Brain pericyte (primary cell): ENCODE results near the gene CDK2.

Experiments used
- DNase-seq: peaks from one replicate; pipeline ENCODE4 v3.0.0-alpha.2; 2012; ENCODE audit warnings: low read depth, low spot score

CDK2 gene

GRCh38 chr12:56011509-56012090 is 45.0 kb downstream of the CDK2 start:
- no peak for DNase-seq

- DNase-seq, result no peak
Measured at GRCh38 chr12:56013482-56013881, 46.9 kb downstream of the CDK2 start.

GRCh38 chr12:56014205-56014604 is 47.6 kb downstream of the CDK2 start:
- DNase-seq, result no peak

- DNase-seq, result no peak
Measured at GRCh38 chr12:56017181-56017580, 50.6 kb downstream of the CDK2 start.

- DNase-seq, result no peak
Measured at GRCh38 chr12:56018356-56018755, 51.7 kb downstream of the CDK2 start.

DNA sequence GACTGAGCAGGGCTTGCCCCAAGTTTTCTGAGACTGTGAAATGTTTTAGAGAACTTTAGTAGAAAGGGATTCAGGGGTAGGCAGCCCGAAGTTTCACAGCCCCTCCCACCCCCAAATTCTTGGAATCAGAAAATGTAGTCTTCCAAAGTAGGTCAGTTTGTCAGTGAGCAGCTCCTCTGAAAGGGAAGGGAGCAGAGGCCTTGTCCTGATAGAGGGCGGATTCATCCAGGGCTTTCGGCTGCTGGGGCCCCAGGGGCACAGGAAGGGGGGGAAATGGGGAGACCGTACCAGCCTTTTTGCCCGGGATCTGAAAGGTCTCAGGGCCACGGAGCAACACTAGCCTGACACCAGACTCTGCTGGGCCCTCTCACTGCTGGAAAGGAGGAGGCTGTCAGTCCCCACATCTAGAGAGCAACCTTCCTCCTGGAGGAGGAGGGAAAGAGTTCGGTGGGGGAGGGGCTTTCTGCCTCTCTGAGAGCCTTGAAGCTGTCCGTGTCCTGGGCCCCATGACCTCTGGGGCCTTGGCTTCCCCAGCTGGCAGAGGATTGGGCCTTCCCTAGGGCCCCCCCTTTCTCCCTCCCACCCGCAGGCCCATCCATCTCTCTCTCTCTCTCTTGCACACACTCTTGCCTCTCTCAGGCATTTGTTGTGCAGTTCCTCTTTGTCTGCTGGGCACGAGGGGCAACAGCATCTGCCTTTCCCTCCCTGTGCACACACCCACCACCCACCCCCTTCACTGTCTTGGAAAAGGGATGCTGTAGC is 54.0 kb downstream of the CDK2 start, which contains the start of gene IKZF4:
Gene IKZF4, plus strand, starts transcription at position 621 of the 762 bp plus-strand sequence. CDS start 451 bp downstream, outside the sequence.
- DNase-seq, result no peak

GRCh38 chr12:56021889-56022497 is 55.4 kb downstream of the CDK2 start:
- DNase-seq, result no peak
